ENCODE results near the gene NEU4. TPM values are rescaled to one million over a fixed set of nuclear protein-coding genes. Genes with fewer than 3 reads are reported as not detected.
"Not testable (repeated sequence)": the region's sequence is repeated elsewhere in the genome, so short reads cannot be mapped to it uniquely, and the experiment has no call there.

NEU4 gene
- total RNA-seq, 1 donor from 2014 or later, result 0.42 TPM

DNA sequence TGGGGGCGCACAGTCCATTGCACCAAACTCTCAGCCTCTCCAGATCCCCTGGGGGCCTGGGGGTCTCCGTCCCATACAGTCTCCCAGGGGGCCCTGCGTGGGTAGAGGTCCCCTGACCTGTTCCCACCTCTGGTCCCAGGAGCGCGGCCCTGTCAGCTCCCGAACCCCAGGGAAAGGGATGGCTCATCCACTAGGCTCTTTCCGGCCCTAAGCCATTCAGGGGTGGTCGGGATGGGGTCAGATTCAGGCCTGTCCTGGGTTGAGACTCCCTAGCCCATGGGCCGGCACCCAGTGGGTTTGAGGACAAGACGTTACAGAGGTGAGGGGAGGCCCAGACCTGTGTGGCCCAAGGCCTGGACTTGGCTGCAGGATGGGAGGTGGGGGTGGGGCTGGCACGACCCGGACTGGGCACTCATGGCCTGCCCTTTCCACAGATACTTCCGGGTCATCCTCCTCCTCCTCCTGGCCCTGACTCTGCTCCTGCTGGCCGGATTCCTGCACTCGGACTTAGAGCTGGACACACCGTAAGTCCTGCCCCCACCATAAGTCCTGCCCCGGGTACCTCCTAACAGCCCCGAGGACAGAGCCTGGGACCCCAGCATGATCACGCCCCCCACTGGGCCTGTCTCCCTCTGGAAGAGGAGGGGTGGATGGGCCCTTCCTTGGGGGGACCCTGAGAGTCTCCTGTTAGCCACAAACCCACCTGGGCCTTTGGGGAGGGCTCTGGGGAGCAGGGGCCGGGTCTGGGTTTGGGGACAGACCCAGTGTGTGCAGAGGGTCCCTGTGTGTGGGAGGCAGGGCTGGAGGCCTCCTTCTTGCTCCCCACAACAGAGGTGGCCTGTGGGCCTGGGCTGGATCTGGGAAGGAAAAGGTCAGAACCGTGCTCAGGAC, 10.1 kb upstream of the NEU4 start:
- TF ChIP-seq, protein P1, sequence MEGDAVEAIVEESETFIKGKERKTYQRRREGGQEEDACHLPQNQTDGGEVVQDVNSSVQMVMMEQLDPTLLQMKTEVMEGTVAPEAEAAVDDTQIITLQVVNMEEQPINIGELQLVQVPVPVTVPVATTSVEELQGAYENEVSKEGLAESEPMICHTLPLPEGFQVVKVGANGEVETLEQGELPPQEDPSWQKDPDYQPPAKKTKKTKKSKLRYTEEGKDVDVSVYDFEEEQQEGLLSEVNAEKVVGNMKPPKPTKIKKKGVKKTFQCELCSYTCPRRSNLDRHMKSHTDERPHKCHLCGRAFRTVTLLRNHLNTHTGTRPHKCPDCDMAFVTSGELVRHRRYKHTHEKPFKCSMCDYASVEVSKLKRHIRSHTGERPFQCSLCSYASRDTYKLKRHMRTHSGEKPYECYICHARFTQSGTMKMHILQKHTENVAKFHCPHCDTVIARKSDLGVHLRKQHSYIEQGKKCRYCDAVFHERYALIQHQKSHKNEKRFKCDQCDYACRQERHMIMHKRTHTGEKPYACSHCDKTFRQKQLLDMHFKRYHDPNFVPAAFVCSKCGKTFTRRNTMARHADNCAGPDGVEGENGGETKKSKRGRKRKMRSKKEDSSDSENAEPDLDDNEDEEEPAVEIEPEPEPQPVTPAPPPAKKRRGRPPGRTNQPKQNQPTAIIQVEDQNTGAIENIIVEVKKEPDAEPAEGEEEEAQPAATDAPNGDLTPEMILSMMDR (IDR thresholded peaks at IDR 0.05), result no peak
- Mint-ChIP-seq H3K4me3 (ENCODE audit: unreplicated experiment) (no peak overlapping the region), H3K27me3 (ENCODE audit: low read depth) (peaks cover 3% of the 10 kb centered on the region), H3K27ac (ENCODE audit: unreplicated experiment) (no peak overlapping the region), H3K9me3 (ENCODE audit: low read depth) (no peaks in the 10 kb centered on the region), H3K36me3 (ENCODE audit: low read depth) (peaks cover 2% of the 10 kb centered on the region), H3K4me1 (ENCODE audit: low read depth) (no peaks in the 10 kb centered on the region)
- no peak for DNase-seq (ENCODE audit: low spot score)

DNA sequence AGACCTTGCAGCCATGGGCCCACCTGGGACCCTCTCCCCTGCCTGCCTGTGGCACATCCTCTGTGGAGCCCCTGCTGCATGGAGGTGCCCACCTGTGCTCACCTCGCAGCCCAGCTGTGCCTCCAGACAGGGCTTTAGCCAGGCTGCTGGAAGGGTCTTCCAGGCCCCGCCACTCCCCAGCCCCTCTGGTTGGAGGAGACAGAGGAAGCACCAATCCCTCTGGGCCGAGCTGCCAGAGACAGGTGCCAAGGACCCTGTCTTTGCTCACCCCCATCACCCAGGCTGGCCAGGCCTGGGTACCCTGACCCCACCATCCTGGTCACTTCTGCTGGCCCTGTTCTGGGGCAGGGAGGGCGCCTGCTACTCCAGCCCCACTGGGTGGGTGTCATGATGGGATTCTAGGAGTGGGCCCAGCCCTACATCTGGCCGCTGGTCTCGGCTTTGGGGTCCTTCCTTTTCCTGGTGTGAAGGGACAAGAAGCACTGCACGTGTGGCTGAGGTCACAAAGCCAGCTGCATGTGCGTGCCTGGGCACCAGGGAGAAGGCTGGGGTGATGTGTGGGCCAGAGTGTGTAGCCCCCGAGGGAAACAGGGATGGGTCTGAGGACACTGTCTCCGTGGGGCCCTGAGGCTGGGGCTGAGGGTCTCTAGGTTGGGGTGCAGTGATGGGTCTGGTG, 9.3 kb upstream of the NEU4 start:
- TF ChIP-seq, protein P1 (IDR thresholded peaks at IDR 0.05), result no peak
- Mint-ChIP-seq H3K27ac (ENCODE audit: unreplicated experiment) (no peak overlapping the region), H3K27me3 (ENCODE audit: low read depth) (peaks cover 3% of the 10 kb centered on the region), H3K4me1 (ENCODE audit: low read depth) (peaks cover under 1% of the 10 kb centered on the region), H3K36me3 (ENCODE audit: low read depth) (peaks cover 2% of the 10 kb centered on the region), H3K4me3 (ENCODE audit: unreplicated experiment) (no peak overlapping the region), H3K9me3 (ENCODE audit: low read depth) (no peaks in the 10 kb centered on the region)
- no peak for DNase-seq (ENCODE audit: low spot score)

DNA sequence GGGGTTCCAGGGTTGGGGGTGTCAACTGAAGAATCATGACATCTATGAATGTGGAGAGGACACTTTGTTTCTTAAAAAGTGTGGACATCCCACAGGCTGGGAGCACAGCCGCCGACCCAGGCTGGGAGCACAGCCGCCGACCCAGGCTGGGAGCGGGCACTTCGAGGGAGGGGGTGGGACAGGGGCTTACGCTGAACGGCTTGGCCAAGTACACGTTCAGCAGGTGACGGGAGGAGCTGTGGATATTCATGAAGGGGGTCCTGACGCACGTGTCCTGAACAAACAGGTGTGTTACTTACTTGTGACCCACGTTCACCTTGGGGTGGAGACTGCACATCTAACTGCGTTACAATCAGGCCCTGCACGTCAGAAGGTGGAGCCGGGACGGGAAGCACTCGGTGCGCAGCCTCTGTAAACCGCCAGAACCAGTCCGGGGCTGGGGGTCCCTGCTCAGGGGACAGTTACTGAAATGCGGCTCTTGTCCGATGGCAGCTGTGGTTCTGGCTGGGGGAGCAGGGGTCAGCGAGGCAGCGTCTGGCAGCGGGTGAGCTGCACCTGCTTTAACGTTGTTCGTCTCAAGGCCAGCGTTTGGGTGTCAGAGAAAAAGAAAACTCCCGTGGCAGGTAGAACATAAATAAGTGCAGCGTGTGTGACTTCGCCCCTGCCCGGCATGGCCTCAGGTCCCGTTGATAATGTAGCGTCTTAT, 8.6 kb upstream of the NEU4 start:
- H3K9me3 Mint-ChIP-seq (ENCODE audit: low read depth); H3K36me3 Mint-ChIP-seq (ENCODE audit: low read depth); H3K4me3 Mint-ChIP-seq (ENCODE audit: unreplicated experiment); DNase-seq (ENCODE audit: low spot score); H3K27ac Mint-ChIP-seq (ENCODE audit: unreplicated experiment); H3K27me3 Mint-ChIP-seq (ENCODE audit: low read depth); H3K4me1 Mint-ChIP-seq (ENCODE audit: low read depth): not testable (repeated sequence)

DNA sequence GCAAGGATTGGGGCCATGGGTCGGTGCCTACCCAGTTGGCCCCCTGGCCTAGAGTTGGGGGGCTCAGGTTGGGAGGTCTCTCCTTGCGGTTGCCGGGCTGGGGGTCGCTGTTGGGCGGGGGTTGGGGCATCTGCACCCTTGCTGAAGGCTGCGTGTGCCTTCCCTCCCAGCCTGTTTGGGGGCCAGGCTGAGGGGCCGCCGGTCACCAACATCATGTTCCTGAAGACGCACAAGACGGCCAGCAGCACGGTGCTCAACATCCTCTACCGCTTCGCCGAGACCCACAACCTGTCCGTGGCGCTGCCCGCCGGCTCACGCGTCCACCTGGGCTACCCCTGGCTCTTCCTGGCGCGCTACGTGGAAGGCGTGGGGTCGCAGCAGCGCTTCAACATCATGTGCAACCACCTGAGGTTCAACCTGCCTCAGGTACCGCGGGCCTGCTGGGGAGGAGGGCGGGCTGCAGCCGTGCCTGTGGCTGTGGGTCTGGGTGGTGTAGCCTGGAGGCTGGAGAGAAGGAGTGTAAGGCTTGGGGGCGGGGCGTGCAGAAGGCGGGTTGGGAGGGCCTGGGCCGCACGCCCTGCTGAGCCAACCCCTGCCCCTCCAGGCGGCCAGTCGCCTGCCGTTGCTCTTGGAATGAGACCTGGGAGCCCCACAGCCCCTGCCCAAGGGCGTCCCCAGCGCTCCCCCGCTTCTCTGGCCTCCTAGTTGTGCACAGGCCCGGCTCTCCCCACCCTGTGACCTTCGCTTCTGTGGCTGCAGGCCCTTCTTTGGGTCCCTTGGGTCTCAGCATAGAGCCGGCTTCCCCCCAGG, 7.2 kb upstream of the NEU4 start:
- H3K4me1 Mint-ChIP-seq (ENCODE audit: low read depth), result peaks cover 4% of the 10 kb centered on the region
- no peak for DNase-seq (ENCODE audit: low spot score)
- H3K9me3 Mint-ChIP-seq (ENCODE audit: low read depth), result no peaks in the 10 kb centered on the region
- H3K4me3 Mint-ChIP-seq (ENCODE audit: unreplicated experiment), result no peak overlapping the region
- TF ChIP-seq, protein P1 (IDR thresholded peaks at IDR 0.05), result no peak
- H3K27ac Mint-ChIP-seq (ENCODE audit: unreplicated experiment), result no peak overlapping the region
- no peaks in the 10 kb centered on the region for H3K27me3 Mint-ChIP-seq (ENCODE audit: low read depth)
- no peaks in the 10 kb centered on the region for H3K36me3 Mint-ChIP-seq (ENCODE audit: low read depth)

GRCh38 chr2:241802421-241803318, 6.3 kb upstream of the NEU4 start:
- Mint-ChIP-seq H3K27ac (ENCODE audit: unreplicated experiment) (no peak overlapping the region), H3K4me1 (ENCODE audit: low read depth) (peaks cover 4% of the 10 kb centered on the region), H3K36me3 (ENCODE audit: low read depth) (no peaks in the 10 kb centered on the region), H3K4me3 (ENCODE audit: unreplicated experiment) (no peak overlapping the region), H3K27me3 (ENCODE audit: low read depth) (no peaks in the 10 kb centered on the region), H3K9me3 (ENCODE audit: low read depth) (no peaks in the 10 kb centered on the region)
- TF ChIP-seq, protein P1 (IDR thresholded peaks at IDR 0.05), result no peak
- no peak for DNase-seq (ENCODE audit: low spot score)
